GM06990 (cell line): ENCODE data around the gene CR1.

ENCODE experiments used
- DNase-seq: peaks from one replicate; pipeline ENCODE4 v3.0.0-alpha.2; 2011; ENCODE audit not compliant: insufficient read length; ENCODE audit errors: extremely low read depth
- H3K27me3 ChIP-seq: replicated peaks from 2 replicates; pipeline ENCODE4 v1.6.0; 2011; ENCODE audit warnings: low read length; ENCODE audit not compliant: control insufficient read depth, insufficient read depth
- H3K36me3 ChIP-seq: 2 replicates; pipeline ENCODE4 v1.5.1; 2011; ENCODE audit warnings: low read length; ENCODE audit not compliant: control insufficient read depth, insufficient read depth
- H3K4me3 ChIP-seq: replicated peaks from 2 replicates; pipeline ENCODE4 v1.5.1; 2011; ENCODE audit warnings: low read depth, mild to moderate bottlenecking, control low read depth, low read length
- CTCF ChIP-seq: IDR thresholded peaks from 2 replicates; pipeline ENCODE4 v1.5.1; 2011; ENCODE audit warnings: low read length, control low read depth, mild to moderate bottlenecking, inconsistent platforms; ENCODE audit not compliant: insufficient read depth, poor library complexity, severe bottlenecking

CR1 gene

GRCh38 chr1:207647671-207648333 lies 151.8 kb downstream of the CR1 start:
- no peaks in the 10 kb centered on the region for H3K27me3 ChIP-seq

GRCh38 chr1:207648334-207649209 lies 152.6 kb downstream of the CR1 start:
- Histone ChIP-seq H3K36me3 (no peaks in the 10 kb centered on the region), H3K27me3 (no peaks in the 10 kb centered on the region), H3K4me3 (no peak overlapping the region)
- TF ChIP-seq CTCF, result no peak
- no peak for DNase-seq

More at GRCh38 chr1:207647671-207648333, 151.8 kb downstream of the CR1 start:
- no peaks in the 10 kb centered on the region for H3K36me3 ChIP-seq
- DNase-seq, result no peak
- H3K4me3 ChIP-seq, result no peak overlapping the region
- TF ChIP-seq CTCF, result no peak

GRCh38 chr1:207649210-207649753 lies 153.3 kb downstream of the CR1 start:
- Histone ChIP-seq H3K27me3 (no peaks in the 10 kb centered on the region), H3K4me3 (no peak overlapping the region), H3K36me3 (no peaks in the 10 kb centered on the region)
- no peak for DNase-seq
- no peak for TF ChIP-seq CTCF

- H3K36me3 ChIP-seq, result no peaks in the 10 kb centered on the region
- DNase-seq, result no peak
- no peaks in the 10 kb centered on the region for H3K27me3 ChIP-seq
These were observed 154.1 kb downstream of the CR1 start for GRCh38 chr1:207649865-207650580.

GRCh38 chr1:207651583-207651982 lies 155.6 kb downstream of the CR1 start:
- no peaks in the 10 kb centered on the region for H3K27me3 ChIP-seq
- H3K4me3 ChIP-seq, result no peak overlapping the region
- H3K36me3 ChIP-seq, result no peaks in the 10 kb centered on the region
- no peak for DNase-seq
- TF ChIP-seq CTCF, result no peak

More at GRCh38 chr1:207649865-207650580, 154.1 kb downstream of the CR1 start:
- no peak for TF ChIP-seq CTCF
- H3K4me3 ChIP-seq, result no peak overlapping the region
